ENCODE results near the gene CEP44. TPM values are rescaled to one million over a fixed set of nuclear protein-coding genes. Genes with fewer than 3 reads are reported as not detected.
A peak's percentile ranks its signal among the peaks of the same experiment; 100 is the strongest.

The CEP44 gene
- polyA plus RNA-seq, 1 donor (not counting 4 experiments of a cell fraction or from before 2014, with no cell fraction given) = 8.0 TPM

- Histone ChIP-seq H3K27me3 (ENCODE audit: control insufficient read depth, extremely low read depth, insufficient read depth, low read length) (no peaks in the 10 kb centered on the region), H3K4me1 (ENCODE audit: control insufficient read depth, extremely low read depth, insufficient read depth, low read length) (peaks cover 14% of the 10 kb centered on the region), H3K36me3 (ENCODE audit: control insufficient read depth in 2 of 2, extremely low read depth in 1 of 2, insufficient read depth in 2 of 2, low read length in 2 of 2) (no peaks in the 10 kb centered on the region)
Observed at GRCh38 chr4:174314770-174315169, 31.1 kb downstream of the CEP44 start.

DNA sequence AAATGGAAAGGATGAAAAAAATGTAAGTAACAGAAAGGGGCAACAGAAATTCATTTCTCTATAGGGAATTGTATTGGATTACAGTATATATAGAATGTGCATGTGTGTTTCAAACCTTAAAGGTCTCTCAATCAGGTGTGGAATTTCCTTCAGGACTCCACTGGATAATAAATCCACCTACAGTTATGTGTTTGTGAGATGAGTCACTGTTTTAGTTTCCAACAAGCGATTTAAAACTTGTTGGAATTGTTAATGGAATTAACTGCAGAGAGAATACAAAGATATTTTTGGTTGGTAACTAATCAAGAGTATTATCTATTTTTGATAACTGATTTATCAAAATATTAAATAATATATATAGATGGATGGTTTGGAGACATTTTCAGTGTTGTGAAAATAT is 32.8 kb downstream of the CEP44 start:
- no peak for DNase-seq (ENCODE audit: low read depth, low spot score)
- TF ChIP-seq CTCF (optimal IDR thresholded peaks at IDR 0.05 in 1 of 3, IDR thresholded peaks at IDR 0.05 in 1 of 3, conservative IDR thresholded peaks at IDR 0.05 in 1 of 3; ENCODE audit: extremely low read depth in 1 of 3, insufficient read depth in 2 of 3, low read length in 3 of 3) = no peak
- TF ChIP-seq EZH2 (IDR thresholded peaks at IDR 0.05; ENCODE audit: low read length) = no peak

More at GRCh38 chr4:174314770-174315169, 31.1 kb downstream of the CEP44 start:
- Histone ChIP-seq H3K4me3 (ENCODE audit: control insufficient read depth in 2 of 3, extremely low read depth in 1 of 3, insufficient read depth in 2 of 3, low read depth in 1 of 3, low read length in 3 of 3) (no peak overlapping the region), H3K27ac (ENCODE audit: control insufficient read depth, insufficient read depth, low read length) (no peak overlapping the region), H3K9me3 (ENCODE audit: control insufficient read depth, low read depth, low read length) (no peaks in the 10 kb centered on the region), H3K4me2 (ENCODE audit: control insufficient read depth, extremely low read depth, insufficient read depth, low read depth, low read length) (no peak overlapping the region), H3K9me1 (ENCODE audit: control insufficient read depth, extremely low read depth, insufficient read depth, low read length) (no peaks in the 10 kb centered on the region), H3K9ac (ENCODE audit: control insufficient read depth, extremely low read depth, insufficient read depth, low read length) (no peak overlapping the region), H3K79me2 (ENCODE audit: control insufficient read depth, insufficient read depth, low read length) (no peaks in the 10 kb centered on the region), H2AFZ (ENCODE audit: control insufficient read depth, low read length) (no peak overlapping the region), H4K20me1 (ENCODE audit: control insufficient read depth, extremely low read depth, insufficient read depth, low read length) (no peaks in the 10 kb centered on the region)
- dilution Hi-C loops (cut with MboI; ENCODE audit: extremely low pct_ligation_motif_present, low sequenced_read_pairs) = no loop called here
- DNase-seq (ENCODE audit: low read depth, low spot score) (no peak), FAIRE-seq (peak; percentile 51)
- TF ChIP-seq EZH2 (IDR thresholded peaks at IDR 0.05; ENCODE audit: low read length) (no peak), CTCF (optimal IDR thresholded peaks at IDR 0.05 in 1 of 3, IDR thresholded peaks at IDR 0.05 in 1 of 3, conservative IDR thresholded peaks at IDR 0.05 in 1 of 3; ENCODE audit: extremely low read depth in 1 of 3, insufficient read depth in 2 of 3, low read length in 3 of 3) (no peak)

More for the DNA sequence above, 32.8 kb downstream of the CEP44 start:
- H3K4me3 ChIP-seq (ENCODE audit: control insufficient read depth in 2 of 3, extremely low read depth in 1 of 3, insufficient read depth in 2 of 3, low read depth in 1 of 3, low read length in 3 of 3) = no peak overlapping the region
- H3K27ac ChIP-seq (ENCODE audit: control insufficient read depth, insufficient read depth, low read length) = no peak overlapping the region
- H3K36me3 ChIP-seq (ENCODE audit: control insufficient read depth in 2 of 2, extremely low read depth in 1 of 2, insufficient read depth in 2 of 2, low read length in 2 of 2) = no peaks in the 10 kb centered on the region
- no peak overlapping the region for H3K4me2 ChIP-seq (ENCODE audit: control insufficient read depth, extremely low read depth, insufficient read depth, low read depth, low read length)
- H3K9me3 ChIP-seq (ENCODE audit: control insufficient read depth, low read depth, low read length) = no peaks in the 10 kb centered on the region
- no peak for FAIRE-seq
- H3K79me2 ChIP-seq (ENCODE audit: control insufficient read depth, insufficient read depth, low read length) = no peaks in the 10 kb centered on the region
- H4K20me1 ChIP-seq (ENCODE audit: control insufficient read depth, extremely low read depth, insufficient read depth, low read length) = no peaks in the 10 kb centered on the region
- no peaks in the 10 kb centered on the region for H3K9me1 ChIP-seq (ENCODE audit: control insufficient read depth, extremely low read depth, insufficient read depth, low read length)
- no peak overlapping the region for H2AFZ ChIP-seq (ENCODE audit: control insufficient read depth, low read length)
- H3K9ac ChIP-seq (ENCODE audit: control insufficient read depth, extremely low read depth, insufficient read depth, low read length) = no peak overlapping the region
- peaks cover 14% of the 10 kb centered on the region for H3K4me1 ChIP-seq (ENCODE audit: control insufficient read depth, extremely low read depth, insufficient read depth, low read length)
- no peaks in the 10 kb centered on the region for H3K27me3 ChIP-seq (ENCODE audit: control insufficient read depth, extremely low read depth, insufficient read depth, low read length)
- dilution Hi-C loops (cut with MboI; ENCODE audit: extremely low pct_ligation_motif_present, low sequenced_read_pairs) = no loop called here
